ENCODE measurements around the gene SCTR. TPM values are rescaled to one million over a fixed set of nuclear protein-coding genes. Genes with fewer than 3 reads are reported as not detected.

SCTR gene
- total and polyA plus RNA-seq, 2 donors (not counting 1 experiment from before 2014, with no cell fraction given): not detected

- 82% methylated on average over 5 of the region's 6 CpGs for WGBS (ENCODE audit: insufficient coverage)
- intact Hi-C loops (cut with micrococcal nuclease): no loop called here
- Histone ChIP-seq H2AFZ (ENCODE audit: insufficient read depth, low read depth, low read length, poor library complexity, severe bottlenecking) (no peak overlapping the region), H3K4me3 (ENCODE audit: control extremely low read depth in 1 of 5, extremely low read depth in 1 of 5, insufficient read depth in 1 of 5, low read depth in 2 of 5, low read length in 4 of 5) (no peak overlapping the region), H3K9me3 (ENCODE audit: control extremely low read depth in 1 of 3, control insufficient read depth in 2 of 3, insufficient read depth in 1 of 3, low read length in 2 of 3) (peaks cover 0 to 12% (median 0%) of the 10 kb centered on the region in 3 donors), H3K9ac (ENCODE audit: low read length) (no peak overlapping the region), H3K79me2 (ENCODE audit: control insufficient read depth, insufficient read depth, low read length) (no peaks in the 10 kb centered on the region), H3K27ac (ENCODE audit: low read length in 2 of 2) (no peak overlapping the region), H3K36me3 (replicated peaks in 1 of 2; ENCODE audit: control extremely low read depth in 1 of 2, control insufficient read depth in 1 of 2, extremely low read depth in 1 of 2, insufficient read depth in 2 of 2, low read length in 1 of 2) (no peaks in the 10 kb centered on the region), H4K20me1 (ENCODE audit: control insufficient read depth, insufficient read depth, low read length, poor library complexity, severe bottlenecking) (no peaks in the 10 kb centered on the region), H3K4me1 (ENCODE audit: control insufficient read depth in 2 of 2, insufficient read depth in 2 of 2, low read length in 2 of 2) (no peaks in the 10 kb centered on the region), H3K27me3 (replicated peaks in 1 of 4; ENCODE audit: control extremely low read depth in 1 of 4, control insufficient read depth in 3 of 4, insufficient read depth in 4 of 4, low read length in 3 of 4) (peaks cover 0 to 29% (median 13%) of the 10 kb centered on the region in 4 experiments), H3K4me2 (replicated peaks; ENCODE audit: low read depth, low read length, poor library complexity, severe bottlenecking) (no peak overlapping the region)
- ATAC-seq (ENCODE audit: low read depth) (no peak), DNase-seq (no peak)
- Mint-ChIP-seq H3K4me1 (no peaks in the 10 kb centered on the region), H3K27me3 (peaks cover 53% of the 10 kb centered on the region), H3K27ac (no peak overlapping the region), H3K4me3 (no peak overlapping the region), H3K9me3 (ENCODE audit: insufficient read depth) (no peaks in the 10 kb centered on the region)
- POLR2A ChIA-PET: no interaction called here
- TF ChIP-seq EZH2 (IDR thresholded peaks at IDR 0.05; ENCODE audit: borderline replicate concordance, insufficient read depth, low read depth, low read length, poor library complexity, severe bottlenecking) (no peak), CTCF (IDR thresholded peaks at IDR 0.05) (no peak)
- CTCF ChIA-PET: no interaction called here
Measured at GRCh38 chr2:119522671-119523070, 1.6 kb downstream of the SCTR start.

GRCh38 chr2:119521433-119522050 is 2.7 kb downstream of the SCTR start:
- ATAC-seq (ENCODE audit: low read depth) (no peak), DNase-seq (no peak)
- Histone ChIP-seq H3K79me2 (ENCODE audit: control insufficient read depth, insufficient read depth, low read length) (no peaks in the 10 kb centered on the region), H2AFZ (ENCODE audit: insufficient read depth, low read depth, low read length, poor library complexity, severe bottlenecking) (no peak overlapping the region), H3K27ac (ENCODE audit: low read length in 2 of 2) (no peak overlapping the region), H3K36me3 (replicated peaks in 1 of 2; ENCODE audit: control extremely low read depth in 1 of 2, control insufficient read depth in 1 of 2, extremely low read depth in 1 of 2, insufficient read depth in 2 of 2, low read length in 1 of 2) (no peaks in the 10 kb centered on the region), H3K9me3 (ENCODE audit: control extremely low read depth in 1 of 3, control insufficient read depth in 2 of 3, insufficient read depth in 1 of 3, low read length in 2 of 3) (peaks cover 0 to 12% (median 0%) of the 10 kb centered on the region in 3 donors), H4K20me1 (ENCODE audit: control insufficient read depth, insufficient read depth, low read length, poor library complexity, severe bottlenecking) (no peaks in the 10 kb centered on the region), H3K4me3 (ENCODE audit: control extremely low read depth in 1 of 5, extremely low read depth in 1 of 5, insufficient read depth in 1 of 5, low read depth in 2 of 5, low read length in 4 of 5) (no peak overlapping the region), H3K4me1 (ENCODE audit: control insufficient read depth in 2 of 2, insufficient read depth in 2 of 2, low read length in 2 of 2) (no peaks in the 10 kb centered on the region), H3K27me3 (replicated peaks in 1 of 4; ENCODE audit: control extremely low read depth in 1 of 4, control insufficient read depth in 3 of 4, insufficient read depth in 4 of 4, low read length in 3 of 4) (peaks cover 0 to 23% (median 11%) of the 10 kb centered on the region in 4 experiments), H3K4me2 (replicated peaks; ENCODE audit: low read depth, low read length, poor library complexity, severe bottlenecking) (no peak overlapping the region), H3K9ac (ENCODE audit: low read length) (no peak overlapping the region)
- ChIA-PET CTCF (no interaction called here), POLR2A (no interaction called here)
- TF ChIP-seq CTCF (IDR thresholded peaks at IDR 0.05): no peak
- TF ChIP-seq EZH2 (IDR thresholded peaks at IDR 0.05; ENCODE audit: borderline replicate concordance, insufficient read depth, low read depth, low read length, poor library complexity, severe bottlenecking): no peak
- peaks cover 47% of the 10 kb centered on the region for H3K27me3 Mint-ChIP-seq
- no peak overlapping the region for H3K4me3 Mint-ChIP-seq
- WGBS (ENCODE audit: insufficient coverage): 85% methylated on average over 7 of the region's 11 CpGs
- intact Hi-C loops (cut with micrococcal nuclease): no loop called here
- no peaks in the 10 kb centered on the region for H3K4me1 Mint-ChIP-seq
- H3K9me3 Mint-ChIP-seq (ENCODE audit: insufficient read depth): no peaks in the 10 kb centered on the region
- no peak overlapping the region for H3K27ac Mint-ChIP-seq
